Measurements from ENCODE around the gene KANTR. TPM values are rescaled to one million over a fixed set of nuclear protein-coding genes. Genes with fewer than 3 reads are reported as not detected.

KANTR gene
- total and polyA plus RNA-seq, 2 experiments from 2014 or later, result 6.4 to 15.5 TPM

DNA sequence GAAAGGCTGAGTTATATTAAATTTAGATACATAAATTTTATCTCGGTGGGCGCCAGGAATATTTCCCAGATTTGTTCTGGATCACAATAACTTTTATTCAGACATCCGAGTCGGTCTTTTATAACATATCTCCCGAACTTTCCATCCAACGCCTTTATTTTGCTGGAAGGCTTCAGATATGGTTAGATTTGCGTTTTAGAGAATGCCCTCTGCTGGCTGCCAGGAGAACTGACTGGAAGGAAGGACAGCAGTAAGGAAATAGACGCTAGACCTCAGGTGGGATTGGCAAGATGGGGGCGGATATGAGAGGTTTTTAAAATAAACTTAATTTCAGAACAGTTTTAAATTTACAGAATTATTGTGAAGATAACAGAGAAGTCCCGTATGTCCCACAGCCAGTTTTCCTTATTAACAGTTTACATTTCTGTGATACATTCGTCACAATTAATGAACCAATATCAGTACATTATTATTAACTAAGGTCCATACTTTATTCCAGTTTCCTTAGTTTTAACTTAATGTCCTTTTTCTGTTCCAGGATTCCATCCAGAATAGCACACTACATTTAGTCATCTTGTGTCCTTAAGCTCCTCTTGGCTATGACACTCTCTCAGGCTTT is 4.6 kb upstream of the KANTR start:
- Mint-ChIP-seq H3K4me1 (peaks cover 6% of the 10 kb centered on the region), H3K4me3 (peak overlapping the region; percentile 94), H3K36me3 (ENCODE audit: low read depth) (peaks cover 38% of the 10 kb centered on the region), H3K27ac (peak overlapping the region; percentile 98; the same call in 1 of the 2 replicates), H3K27me3 (ENCODE audit: insufficient read depth, low read depth, poor library complexity) (peaks cover 5% of the 10 kb centered on the region), H3K9me3 (no peaks in the 10 kb centered on the region)
- TF ChIP-seq, protein P1, sequence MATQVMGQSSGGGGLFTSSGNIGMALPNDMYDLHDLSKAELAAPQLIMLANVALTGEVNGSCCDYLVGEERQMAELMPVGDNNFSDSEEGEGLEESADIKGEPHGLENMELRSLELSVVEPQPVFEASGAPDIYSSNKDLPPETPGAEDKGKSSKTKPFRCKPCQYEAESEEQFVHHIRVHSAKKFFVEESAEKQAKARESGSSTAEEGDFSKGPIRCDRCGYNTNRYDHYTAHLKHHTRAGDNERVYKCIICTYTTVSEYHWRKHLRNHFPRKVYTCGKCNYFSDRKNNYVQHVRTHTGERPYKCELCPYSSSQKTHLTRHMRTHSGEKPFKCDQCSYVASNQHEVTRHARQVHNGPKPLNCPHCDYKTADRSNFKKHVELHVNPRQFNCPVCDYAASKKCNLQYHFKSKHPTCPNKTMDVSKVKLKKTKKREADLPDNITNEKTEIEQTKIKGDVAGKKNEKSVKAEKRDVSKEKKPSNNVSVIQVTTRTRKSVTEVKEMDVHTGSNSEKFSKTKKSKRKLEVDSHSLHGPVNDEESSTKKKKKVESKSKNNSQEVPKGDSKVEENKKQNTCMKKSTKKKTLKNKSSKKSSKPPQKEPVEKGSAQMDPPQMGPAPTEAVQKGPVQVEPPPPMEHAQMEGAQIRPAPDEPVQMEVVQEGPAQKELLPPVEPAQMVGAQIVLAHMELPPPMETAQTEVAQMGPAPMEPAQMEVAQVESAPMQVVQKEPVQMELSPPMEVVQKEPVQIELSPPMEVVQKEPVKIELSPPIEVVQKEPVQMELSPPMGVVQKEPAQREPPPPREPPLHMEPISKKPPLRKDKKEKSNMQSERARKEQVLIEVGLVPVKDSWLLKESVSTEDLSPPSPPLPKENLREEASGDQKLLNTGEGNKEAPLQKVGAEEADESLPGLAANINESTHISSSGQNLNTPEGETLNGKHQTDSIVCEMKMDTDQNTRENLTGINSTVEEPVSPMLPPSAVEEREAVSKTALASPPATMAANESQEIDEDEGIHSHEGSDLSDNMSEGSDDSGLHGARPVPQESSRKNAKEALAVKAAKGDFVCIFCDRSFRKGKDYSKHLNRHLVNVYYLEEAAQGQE (IDR thresholded peaks at IDR 0.05; ENCODE audit: unreplicated experiment), result no peak
- no peak for TF ChIP-seq EZH2phosphoT487 (IDR thresholded peaks at IDR 0.05; ENCODE audit: unreplicated experiment)
- TF ChIP-seq, protein P2, sequence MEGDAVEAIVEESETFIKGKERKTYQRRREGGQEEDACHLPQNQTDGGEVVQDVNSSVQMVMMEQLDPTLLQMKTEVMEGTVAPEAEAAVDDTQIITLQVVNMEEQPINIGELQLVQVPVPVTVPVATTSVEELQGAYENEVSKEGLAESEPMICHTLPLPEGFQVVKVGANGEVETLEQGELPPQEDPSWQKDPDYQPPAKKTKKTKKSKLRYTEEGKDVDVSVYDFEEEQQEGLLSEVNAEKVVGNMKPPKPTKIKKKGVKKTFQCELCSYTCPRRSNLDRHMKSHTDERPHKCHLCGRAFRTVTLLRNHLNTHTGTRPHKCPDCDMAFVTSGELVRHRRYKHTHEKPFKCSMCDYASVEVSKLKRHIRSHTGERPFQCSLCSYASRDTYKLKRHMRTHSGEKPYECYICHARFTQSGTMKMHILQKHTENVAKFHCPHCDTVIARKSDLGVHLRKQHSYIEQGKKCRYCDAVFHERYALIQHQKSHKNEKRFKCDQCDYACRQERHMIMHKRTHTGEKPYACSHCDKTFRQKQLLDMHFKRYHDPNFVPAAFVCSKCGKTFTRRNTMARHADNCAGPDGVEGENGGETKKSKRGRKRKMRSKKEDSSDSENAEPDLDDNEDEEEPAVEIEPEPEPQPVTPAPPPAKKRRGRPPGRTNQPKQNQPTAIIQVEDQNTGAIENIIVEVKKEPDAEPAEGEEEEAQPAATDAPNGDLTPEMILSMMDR (conservative IDR thresholded peaks at IDR 0.05; ENCODE audit: low read depth in 2 of 2), result peak; percentile 69 to 71
- TF ChIP-seq ZNF114 (CRISPR knock-in tag; IDR thresholded peaks at IDR 0.05), result no peak
- TF ChIP-seq POLR2AphosphoS5 (IDR thresholded peaks at IDR 0.05; ENCODE audit: low read depth), result no peak
- no peak for TF ChIP-seq CREB1 (CRISPR knock-in tag; IDR thresholded peaks at IDR 0.05; ENCODE audit: low read depth)
- Histone ChIP-seq H3K27me3 (ENCODE audit: insufficient read depth) (no peaks in the 10 kb centered on the region), H3K36me3 (ENCODE audit: insufficient read depth) (no peaks in the 10 kb centered on the region), H3K79me2 (replicated peaks; ENCODE audit: insufficient read depth) (no peaks in the 10 kb centered on the region), H3F3A (replicated peaks; ENCODE audit: low read depth) (no peaks in the 10 kb centered on the region), H3K4me1 (ENCODE audit: insufficient read depth) (no peaks in the 10 kb centered on the region), H3K9me2 (ENCODE audit: insufficient read depth) (no peaks in the 10 kb centered on the region), H3K27ac (ENCODE audit: low read depth) (no peak overlapping the region), H2AFZ (peak overlapping the region; percentile 61), H3K4me2 (peak overlapping the region; percentile 89), H3K4me3 (peak overlapping the region; percentile 77), H4K20me1 (replicated peaks; ENCODE audit: insufficient read depth) (no peaks in the 10 kb centered on the region)
- ATAC-seq, result peak; percentile 7; the same call in 2 of the 3 replicates
- peak; percentile 62 for DNase-seq (ENCODE audit: low spot score)

DNA sequence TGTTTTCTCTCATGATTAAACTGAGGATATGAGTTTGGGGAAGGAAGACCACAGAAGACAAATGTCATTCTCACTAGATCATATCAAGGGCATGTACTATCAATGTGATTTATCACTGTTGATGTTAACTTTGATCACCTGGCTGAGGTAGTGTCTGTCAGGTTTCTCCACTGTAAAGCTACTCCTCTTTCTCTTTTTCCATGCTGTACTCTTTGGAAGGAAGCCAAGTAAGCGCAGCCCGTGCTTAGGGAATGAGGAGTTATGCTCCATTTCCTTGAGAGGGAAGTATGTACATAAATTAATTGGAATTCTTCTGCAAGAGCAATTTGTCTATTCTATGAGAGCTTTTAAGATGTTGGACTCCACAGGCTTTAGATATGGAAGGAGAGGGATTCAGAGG is 4.0 kb upstream of the KANTR start:
- peaks cover 32% of the 10 kb centered on the region for H3K36me3 Mint-ChIP-seq (ENCODE audit: low read depth)
- Histone ChIP-seq H3K27ac (ENCODE audit: low read depth) (no peak overlapping the region), H3K4me3 (no peak overlapping the region), H3F3A (replicated peaks; ENCODE audit: low read depth) (no peaks in the 10 kb centered on the region), H3K4me2 (no peak overlapping the region), H3K27me3 (ENCODE audit: insufficient read depth) (no peaks in the 10 kb centered on the region), H3K36me3 (ENCODE audit: insufficient read depth) (no peaks in the 10 kb centered on the region), H2AFZ (no peak overlapping the region), H3K9me2 (ENCODE audit: insufficient read depth) (no peaks in the 10 kb centered on the region), H4K20me1 (replicated peaks; ENCODE audit: insufficient read depth) (no peaks in the 10 kb centered on the region), H3K79me2 (replicated peaks; ENCODE audit: insufficient read depth) (no peaks in the 10 kb centered on the region), H3K4me1 (ENCODE audit: insufficient read depth) (no peaks in the 10 kb centered on the region)
- no peaks in the 10 kb centered on the region for H3K9me3 Mint-ChIP-seq
- ATAC-seq (no peak), DNase-seq (ENCODE audit: low spot score) (no peak)
- no peak overlapping the region for H3K4me3 Mint-ChIP-seq
- H3K27me3 Mint-ChIP-seq (ENCODE audit: insufficient read depth, low read depth, poor library complexity), result peaks cover 5% of the 10 kb centered on the region
- peaks cover 11% of the 10 kb centered on the region for H3K4me1 Mint-ChIP-seq
- no peak overlapping the region for H3K27ac Mint-ChIP-seq
- TF ChIP-seq, protein P2 (conservative IDR thresholded peaks at IDR 0.05; ENCODE audit: low read depth in 2 of 2), result no peak
- TF ChIP-seq JUNB (IDR thresholded peaks at IDR 0.05; ENCODE audit: unreplicated experiment), result no peak
- no peak for TF ChIP-seq POLR2AphosphoS5 (IDR thresholded peaks at IDR 0.05; ENCODE audit: low read depth)
- TF ChIP-seq STAT1 (IDR thresholded peaks at IDR 0.05; ENCODE audit: unreplicated experiment), result no peak
- TF ChIP-seq NANOG (IDR thresholded peaks at IDR 0.05; ENCODE audit: borderline replicate concordance), result no peak
- TF ChIP-seq ZNF331 (CRISPR knock-in tag; IDR thresholded peaks at IDR 0.05; ENCODE audit: low read depth), result no peak
